Measurements from ENCODE around the gene ABCA12.

ABCA12 gene

DNA sequence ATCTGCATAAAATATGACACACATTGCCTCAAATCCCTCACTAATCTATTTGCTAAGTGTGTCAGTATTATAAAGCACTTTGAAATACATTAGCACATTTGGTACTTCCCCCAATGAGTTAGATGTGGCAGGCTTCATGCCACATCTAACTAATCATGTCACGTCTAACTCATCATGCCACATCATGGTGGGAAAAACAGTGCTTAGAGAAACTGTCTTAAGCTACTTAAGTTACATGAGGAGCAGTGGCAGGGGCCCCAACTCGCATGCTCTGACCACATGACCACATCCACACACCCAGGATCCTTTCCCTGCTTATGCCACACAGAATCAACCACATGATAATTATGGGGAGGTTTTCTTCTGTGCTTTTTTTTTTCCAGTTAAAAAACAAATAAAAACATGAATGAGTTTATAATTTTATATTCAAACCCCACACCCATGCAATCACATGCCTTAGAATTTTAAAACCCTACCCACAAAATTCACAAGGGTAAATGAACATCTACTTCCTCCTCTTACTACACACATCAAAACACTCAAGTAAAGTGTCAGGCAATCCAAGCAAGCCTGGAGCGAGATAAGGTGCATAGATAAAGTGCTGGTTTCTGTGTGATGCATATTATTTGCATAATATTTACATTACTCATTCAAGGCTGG, 1.6 kb downstream of the ABCA12 start:
- no peak for DNase-seq

DNA sequence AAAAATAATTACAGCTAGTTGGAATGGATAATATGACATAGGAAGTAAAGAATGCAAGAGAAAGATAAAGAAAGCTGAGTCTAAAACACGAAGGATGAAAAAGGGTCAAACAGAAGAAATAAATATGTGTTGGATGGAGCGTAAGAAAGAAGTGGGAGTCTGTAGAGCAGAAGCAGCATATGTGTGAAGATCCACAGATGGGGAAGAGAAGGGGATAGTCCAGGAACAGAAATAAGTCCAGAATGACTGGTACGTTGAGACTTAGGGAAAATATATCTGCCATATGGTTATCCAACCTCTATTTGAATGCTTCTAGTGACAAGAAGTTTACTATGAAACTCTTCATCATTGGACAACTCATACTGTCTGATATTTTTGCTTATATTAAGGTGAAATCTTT, 18.0 kb downstream of the ABCA12 start:
- no peak for DNase-seq

- DNase-seq = no peak
Observed at GRCh38 chr2:215119847-215120246, 18.6 kb downstream of the ABCA12 start.

GRCh38 chr2:215110918-215111317, 27.5 kb downstream of the ABCA12 start:
- DNase-seq = no peak

GRCh38 chr2:215107216-215108056, 31.0 kb downstream of the ABCA12 start:
- DNase-seq = no peak

DNA sequence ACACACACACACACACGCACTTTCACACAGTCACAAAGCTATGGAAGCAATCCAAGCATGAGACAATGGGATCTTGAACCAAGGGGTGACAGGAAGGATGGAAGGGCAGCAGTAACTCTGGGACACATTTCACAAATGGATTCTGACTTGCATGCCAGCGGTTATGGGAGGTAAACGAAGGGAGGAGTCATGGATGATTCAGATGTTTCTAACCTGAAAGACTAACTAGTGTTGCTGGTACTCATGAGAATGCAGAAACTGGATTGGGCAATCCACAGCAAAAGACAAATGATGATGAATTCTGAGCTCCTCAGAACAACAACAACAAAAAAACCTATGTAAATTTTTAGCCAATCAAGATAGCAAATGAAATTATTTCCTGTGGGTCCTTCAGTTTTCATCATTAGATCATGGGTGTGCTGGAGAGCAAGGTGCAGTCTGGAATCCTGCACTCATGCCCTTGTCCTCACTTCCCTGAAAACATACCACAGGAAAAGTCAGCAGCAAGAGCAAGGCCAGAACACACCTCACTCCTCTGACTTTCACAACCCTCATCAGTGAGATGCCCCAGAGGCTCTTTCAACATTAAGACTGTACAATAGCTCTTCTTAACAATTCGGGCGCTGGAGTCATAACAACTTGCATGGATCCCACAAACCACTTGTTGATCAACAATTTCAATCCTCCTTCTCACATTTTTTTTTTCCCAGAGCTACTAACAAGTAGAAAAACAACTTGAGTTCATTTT, 32.6 kb downstream of the ABCA12 start:
- DNase-seq = no peak

DNA sequence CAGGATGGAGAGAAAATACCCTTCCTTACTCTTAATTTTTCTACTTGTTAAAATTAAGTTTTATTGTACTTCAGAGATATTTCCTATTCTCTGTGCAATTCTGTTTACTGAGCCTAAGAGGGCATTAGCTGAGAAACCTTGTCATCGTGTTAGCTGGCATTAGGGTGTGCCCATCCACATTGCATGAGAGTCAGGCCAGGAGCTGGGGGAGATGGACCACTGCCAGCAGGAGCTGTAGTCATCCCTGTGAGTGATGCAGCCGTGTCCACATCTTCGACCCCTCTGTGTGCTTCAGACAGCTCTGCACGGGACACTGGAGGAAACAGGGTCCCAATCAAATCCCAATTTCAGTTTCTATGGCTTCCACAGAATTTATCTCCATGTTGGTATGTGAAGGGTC, 34.2 kb downstream of the ABCA12 start:
- no peak for DNase-seq

- DNase-seq = no peak
Observed at GRCh38 chr2:215098875-215099274, 39.6 kb downstream of the ABCA12 start.

- DNase-seq = no peak
Observed at GRCh38 chr2:215084080-215084479, 54.3 kb downstream of the ABCA12 start.

DNA sequence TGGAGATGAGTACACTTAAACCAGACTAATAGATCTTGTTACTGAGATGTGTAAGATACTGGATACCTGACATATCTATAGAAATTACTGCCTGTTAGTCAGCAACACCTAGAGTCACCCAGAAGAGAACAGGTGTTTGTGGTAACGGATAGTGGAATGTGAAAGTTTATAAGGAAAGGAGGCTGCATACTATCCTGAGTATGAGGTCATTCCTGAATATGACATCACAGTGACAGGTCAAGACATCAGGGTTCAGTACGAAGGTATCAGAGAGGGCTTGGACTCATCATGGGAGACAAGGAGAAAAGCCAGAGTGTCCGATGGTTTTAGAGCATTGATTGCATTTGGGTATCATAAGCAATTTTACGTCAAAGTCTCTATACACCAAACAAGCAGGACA, 55.3 kb downstream of the ABCA12 start:
- DNase-seq = no peak

DNA sequence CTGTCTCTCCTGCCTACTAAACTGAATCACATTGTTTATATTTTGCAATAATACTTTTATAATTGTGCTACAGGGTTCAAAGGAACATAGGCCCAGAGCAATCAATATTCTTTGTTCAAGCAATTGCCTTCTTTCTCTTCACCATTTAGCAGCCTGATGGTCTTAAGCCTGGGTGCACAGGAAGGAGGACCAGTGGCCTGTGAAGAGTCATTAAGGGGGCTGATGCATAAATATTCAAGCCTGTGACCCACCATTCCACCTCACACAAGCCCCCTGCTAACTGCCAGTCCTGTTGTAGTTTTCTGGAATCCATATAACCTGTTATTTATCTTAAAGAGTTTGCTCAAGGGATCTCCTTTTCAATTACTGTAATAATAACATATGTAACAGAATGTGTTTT, 56.0 kb downstream of the ABCA12 start:
- DNase-seq = no peak

GRCh38 chr2:215080545-215080944, 57.9 kb downstream of the ABCA12 start:
- DNase-seq = no peak

- DNase-seq = no peak
Observed at GRCh38 chr2:215071676-215072075, 66.8 kb downstream of the ABCA12 start.

DNA sequence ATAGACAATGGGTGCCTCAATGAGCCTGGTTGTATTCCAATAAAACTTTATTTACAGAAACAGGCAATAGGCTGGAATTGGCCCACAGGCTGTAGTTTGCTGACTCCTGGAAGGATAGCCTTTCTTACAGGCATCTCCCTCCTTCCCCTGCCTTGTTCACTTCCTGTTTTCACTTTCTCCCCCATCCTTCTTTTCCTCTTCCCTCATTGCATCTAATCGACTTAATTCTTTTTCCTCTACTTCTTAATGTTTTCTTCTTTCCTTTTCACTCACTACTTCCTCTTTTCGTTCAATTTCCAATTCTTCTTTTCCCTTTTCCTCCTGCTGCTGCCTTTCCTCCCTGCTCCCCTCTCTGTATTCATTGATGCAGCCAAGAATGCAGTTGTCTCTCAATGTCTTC, 70.0 kb downstream of the ABCA12 start:
- no peak for DNase-seq

DNA sequence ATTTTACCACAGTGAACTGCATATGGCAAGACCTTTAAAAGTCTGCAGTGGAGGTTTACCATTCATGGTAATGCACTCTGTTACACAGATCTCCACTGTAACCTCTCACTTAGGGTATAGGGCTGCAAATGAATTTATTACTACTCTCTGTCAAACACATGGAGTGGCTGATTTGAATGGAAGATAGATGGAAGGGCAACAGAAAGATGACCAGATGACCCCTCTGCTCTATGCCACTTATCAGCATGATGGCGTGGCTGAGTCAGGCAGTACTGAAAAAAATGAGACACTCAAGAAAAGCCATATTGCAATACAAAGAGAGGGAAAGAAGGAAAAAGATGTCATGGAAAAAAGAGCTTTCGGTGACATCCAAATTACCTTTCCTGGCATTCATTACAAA, 72.3 kb downstream of the ABCA12 start:
- DNase-seq = no peak

DNA sequence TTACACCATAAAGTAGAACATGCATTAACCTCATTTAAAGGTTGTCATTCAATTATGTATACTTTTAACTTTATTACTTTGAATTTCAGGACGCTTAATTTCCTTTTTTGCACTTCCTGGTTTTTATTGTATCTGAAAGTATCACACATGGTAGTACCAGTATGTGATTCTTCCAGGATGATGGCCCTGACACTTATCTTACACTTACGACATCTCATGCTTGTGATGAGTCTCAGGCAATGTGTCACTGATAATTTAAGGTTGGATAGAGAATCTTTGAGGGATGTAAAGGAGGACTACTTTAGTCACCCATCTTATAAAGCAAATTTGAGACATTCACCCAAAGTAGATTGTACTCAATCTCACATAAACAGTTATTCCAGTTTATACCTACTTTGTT, 74.9 kb downstream of the ABCA12 start:
- no peak for DNase-seq

DNA sequence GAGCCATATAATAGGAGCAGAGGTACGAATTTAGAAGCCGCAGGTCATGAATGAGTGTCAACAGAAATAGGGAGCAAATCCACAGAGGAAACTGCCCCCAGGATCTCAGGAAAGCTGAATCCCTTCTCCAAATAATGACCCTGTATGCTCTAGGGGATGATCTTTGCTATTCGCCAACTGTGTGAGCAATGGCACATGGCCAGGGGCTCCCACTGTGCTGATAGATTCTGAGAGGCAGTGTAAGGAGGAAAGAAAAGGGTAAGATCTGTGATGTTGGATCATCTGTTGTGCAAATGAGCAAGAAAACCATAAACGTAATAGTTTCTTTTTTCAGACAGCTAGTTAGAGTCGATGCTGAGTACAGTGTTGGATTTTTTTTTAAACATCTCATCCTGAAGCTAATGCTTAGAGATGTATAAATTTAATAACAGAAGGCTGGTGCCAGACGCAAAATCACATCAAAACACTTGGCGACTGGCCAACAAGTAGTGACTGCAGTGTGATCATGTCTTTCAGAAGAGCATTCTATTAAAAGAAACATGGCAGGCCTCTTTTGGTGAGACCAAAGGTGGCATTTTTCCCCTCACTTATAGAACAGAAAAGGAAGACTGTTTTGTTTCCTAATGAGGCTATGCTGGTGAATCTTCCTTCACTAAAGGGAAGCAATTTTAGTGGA, 77.4 kb downstream of the ABCA12 start:
- no peak for DNase-seq

DNA sequence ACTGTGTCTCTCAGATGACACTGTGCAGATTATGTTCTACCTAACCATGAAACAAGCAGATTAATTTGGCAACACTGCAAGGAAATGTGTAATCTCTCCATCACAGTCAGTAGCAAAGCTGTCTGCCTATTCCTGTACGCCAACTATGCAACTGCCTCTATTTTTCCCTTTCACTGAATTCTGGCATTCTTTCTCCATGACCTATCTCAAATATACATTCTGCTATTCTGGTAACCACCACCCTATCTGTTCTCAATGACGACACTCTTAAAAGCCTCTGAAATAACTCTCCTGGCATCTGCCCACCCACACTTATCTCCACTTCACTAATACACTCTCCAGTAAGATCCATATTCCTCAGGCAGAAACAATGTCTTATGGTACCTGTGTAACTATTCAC, 78.7 kb downstream of the ABCA12 start:
- DNase-seq = no peak

GRCh38 chr2:215055891-215056290, 82.5 kb downstream of the ABCA12 start:
- no peak for DNase-seq

DNA sequence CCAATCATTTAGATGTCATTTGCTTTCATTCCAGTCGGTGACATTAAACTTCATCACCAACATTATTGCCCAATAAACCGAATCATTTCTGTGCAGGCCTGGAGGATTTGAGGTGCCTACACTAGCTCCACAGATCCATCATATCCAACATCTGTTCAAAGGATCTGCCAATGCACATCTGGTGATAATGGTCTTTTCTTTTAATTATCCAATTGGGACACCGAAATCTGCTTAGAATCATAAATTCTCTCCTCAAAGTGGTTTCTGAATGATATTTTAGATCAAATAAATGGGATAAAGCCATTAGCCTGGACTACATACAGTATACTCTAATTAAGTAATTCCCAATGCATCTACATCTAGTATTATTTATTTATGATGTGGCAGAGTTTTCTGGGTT, 85.6 kb downstream of the ABCA12 start:
- DNase-seq = no peak

DNA sequence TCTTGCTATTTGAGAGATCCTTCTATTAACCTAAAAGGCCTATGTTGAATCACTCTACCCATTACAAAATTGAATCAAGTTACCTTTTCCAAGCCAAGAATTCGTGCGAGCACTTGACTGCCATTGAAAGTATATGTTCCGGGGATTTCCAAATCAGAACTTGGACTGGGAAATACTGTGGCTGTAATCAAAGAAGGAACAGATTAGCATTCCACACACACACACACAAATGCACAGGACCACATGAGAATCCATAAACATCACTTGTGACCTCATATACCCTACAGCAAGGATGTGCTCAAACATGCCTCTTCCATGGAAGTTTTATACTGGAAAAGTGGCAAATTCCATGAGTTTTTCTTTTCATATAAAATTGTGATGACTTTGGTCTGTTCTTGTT, 86.0 kb downstream of the ABCA12 start:
- no peak for DNase-seq

GRCh38 chr2:215049341-215049740, 89.1 kb downstream of the ABCA12 start:
- no peak for DNase-seq

DNA sequence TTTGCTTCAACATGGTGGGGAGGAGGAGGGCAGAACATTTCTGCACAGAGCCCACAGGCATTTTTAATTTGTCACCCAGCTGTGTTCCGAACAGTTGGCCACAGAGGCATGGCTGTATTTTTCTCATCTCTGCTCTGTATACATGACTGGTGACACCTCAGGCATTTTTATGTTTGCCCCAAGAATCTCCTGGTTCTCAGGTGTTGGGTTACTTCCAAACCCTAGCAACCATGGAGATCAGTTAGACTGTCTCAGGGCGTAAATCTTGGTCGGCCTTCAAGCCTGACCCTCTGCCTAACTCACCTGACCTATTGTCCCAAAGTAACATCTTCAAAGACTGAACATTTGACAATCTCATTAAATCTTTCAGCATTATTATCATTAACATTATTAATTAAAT, 100.0 kb downstream of the ABCA12 start:
- no peak for DNase-seq
